HEK293 (cell line): Measurements from ENCODE around the gene NME3.

Experiments used
- CTCF ChIA-PET: fragments of 350-600 bp; formaldehyde crosslinking; extraction: SDS; loops from one replicate; lab custom pipeline; 2021; ENCODE audit warnings: antibody characterized with exemption; lab: Yijun Ruan, JAX
- POLR2A ChIA-PET: fragments of 300-600 bp; formaldehyde crosslinking; extraction: SDS; loops from one replicate; lab custom pipeline; 2020; ENCODE audit warnings: antibody characterized with exemption, inconsistent platforms; lab: Yijun Ruan, JAX
- H3K27ac ChIP-seq: fragments of 200-500 bp; sonication (Bioruptor generic); 2 replicates; pipeline ENCODE4 v1.5.1; 2014; ENCODE audit warnings: low read depth, low read length, control low read depth, inconsistent platforms; ENCODE audit errors: extremely low read depth
- H3K36me3 ChIP-seq, 2 experiments: fragments of 200-500 bp in 1 of 2; sonication (Bioruptor generic) in 1 of 2; 1 replicate in 1 of 2; 2 replicates in 1 of 2; pipeline ENCODE4 v1.5.1; 2014 to 2017; ENCODE audit warnings: inconsistent platforms in 2 of 2, low read length in 2 of 2; ENCODE audit not compliant: control insufficient read depth in 2 of 2, insufficient read depth in 1 of 2
- H3K4me1 ChIP-seq: fragments of 200-500 bp; sonication (Bioruptor generic); 2 replicates; pipeline ENCODE4 v1.5.1; 2014; ENCODE audit warnings: mild to moderate bottlenecking, low read length, inconsistent platforms; ENCODE audit not compliant: control insufficient read depth, insufficient read depth
- H3K4me3 ChIP-seq: 2 replicates; pipeline ENCODE4 v1.5.1; 2011; ENCODE audit warnings: low read depth, mild to moderate bottlenecking, control low read depth, low read length, moderate library complexity
- H3K9me3 ChIP-seq: fragments of 200-500 bp; sonication (Bioruptor generic); 2 replicates; pipeline ENCODE4 v1.5.1; 2014; ENCODE audit warnings: low read depth, low read length, inconsistent platforms; ENCODE audit not compliant: control insufficient read depth, insufficient read depth
- CTCF ChIP-seq: fragments of 450-650 bp; formaldehyde crosslinking; IDR thresholded peaks from 2 replicates; pipeline ENCODE4 v1.5.1; 2016; ENCODE audit warnings: missing biosample characterization, missing genetic modification characterization
- GLI2 ChIP-seq: fragments of 450-650 bp; formaldehyde crosslinking; IDR thresholded peaks from 2 replicates; pipeline ENCODE4; 2017; ENCODE audit warnings: missing biosample characterization, missing genetic modification characterization, low read depth, borderline replicate concordance
- HOXA7 ChIP-seq: sonication (generic); formaldehyde crosslinking; IDR thresholded peaks from 2 replicates; pipeline ENCODE4 v1.8.1; 2022; ENCODE audit warnings: missing genetic modification reagents, borderline replicate concordance
- KLF9 ChIP-seq: fragments of 450-650 bp; formaldehyde crosslinking; IDR thresholded peaks from 2 replicates; pipeline ENCODE4 v1.5.1; 2016; ENCODE audit warnings: missing biosample characterization, missing genetic modification characterization, low read depth
- PATZ1 ChIP-seq: fragments of 450-650 bp; formaldehyde crosslinking; IDR thresholded peaks from 2 replicates; pipeline ENCODE4 v1.5.1; 2016; ENCODE audit warnings: missing biosample characterization, missing genetic modification characterization
- ZBTB10 ChIP-seq: fragments of 450-650 bp; formaldehyde crosslinking; IDR thresholded peaks from 2 replicates; pipeline ENCODE4 v1.5.1; 2016; ENCODE audit warnings: missing biosample characterization, missing genetic modification characterization
- ZBTB20 ChIP-seq: fragments of 450-650 bp; formaldehyde crosslinking; IDR thresholded peaks from 2 replicates; pipeline ENCODE4 v1.5.1; 2016; ENCODE audit warnings: missing biosample characterization, missing genetic modification characterization
- ZBTB44 ChIP-seq: fragments of 450-650 bp; IDR thresholded peaks from 2 replicates; pipeline ENCODE4 v1.5.1; 2018; ENCODE audit warnings: missing biosample characterization, mild to moderate bottlenecking, missing genetic modification characterization
- ZFP69B ChIP-seq: fragments of 450-650 bp; formaldehyde crosslinking; IDR thresholded peaks from 2 replicates; pipeline ENCODE4 v1.5.1; 2016; ENCODE audit warnings: missing biosample characterization, missing genetic modification characterization
- ZNF10 ChIP-seq: fragments of 450-650 bp; formaldehyde crosslinking; IDR thresholded peaks from 2 replicates; pipeline ENCODE4 v1.5.1; 2017; ENCODE audit warnings: missing biosample characterization, missing genetic modification characterization
- ZNF394 ChIP-seq: fragments of 450-650 bp; formaldehyde crosslinking; IDR thresholded peaks from 2 replicates; pipeline ENCODE4 v1.5.1; 2016; ENCODE audit warnings: missing biosample characterization, missing genetic modification characterization, mild to moderate bottlenecking, moderate library complexity, borderline replicate concordance
- ZNF473 ChIP-seq: fragments of 450-650 bp; formaldehyde crosslinking; IDR thresholded peaks from 2 replicates; pipeline ENCODE4 v1.5.1; 2017; ENCODE audit warnings: missing biosample characterization, missing genetic modification characterization
- ZNF530 ChIP-seq: fragments of 450-650 bp; formaldehyde crosslinking; IDR thresholded peaks from 2 replicates; pipeline ENCODE4 v1.5.1; 2016; ENCODE audit warnings: low read depth, missing biosample characterization, missing genetic modification characterization
- ZNF544 ChIP-seq: fragments of 450-650 bp; formaldehyde crosslinking; IDR thresholded peaks from 2 replicates; pipeline ENCODE4 v1.5.0; 2017; ENCODE audit warnings: missing biosample characterization, missing genetic modification characterization
- ZNF707 ChIP-seq: fragments of 450-650 bp; formaldehyde crosslinking; IDR thresholded peaks from 2 replicates; pipeline ENCODE4 v1.5.1; 2016; ENCODE audit warnings: missing biosample characterization, missing genetic modification characterization
- TF ChIP-seq, protein P1 (sequence below): fragments of 450-650 bp; formaldehyde crosslinking; IDR thresholded peaks from 2 replicates; pipeline ENCODE4 v1.5.1; 2016; ENCODE audit warnings: missing biosample characterization, missing genetic modification characterization, borderline replicate concordance

The NME3 gene

GRCh38 chr16:1765826-1766225, 5.5 kb downstream of the NME3 start:
- CTCF ChIA-PET = interaction anchor here (0.6 kb wide), 1 partner anchor 17 kb away, joined by 3 read pairs; the partner anchor contains the start of genes NUBP2 and SPSB3
- POLR2A ChIA-PET = interaction anchor here (0.8 kb wide), 1 partner anchor 199 kb away, joined by 4 read pairs; the partner anchor contains the start of gene RPS2
- Histone ChIP-seq H3K27ac (no peak overlapping the region), H3K4me1 (peaks cover 3% of the 10 kb centered on the region; the same call in 1 of the 2 replicates), H3K36me3 (peaks cover 0 to 93% of the 10 kb centered on the region in 2 experiments; a peak in 1 of 3 replicates), H3K9me3 (no peaks in the 10 kb centered on the region), H3K4me3 (no peak overlapping the region)
- TF ChIP-seq ZNF10 (tag by site-specific recombination) (no peak), ZBTB44 (tag by site-specific recombination) (no peak), ZNF530 (tag by site-specific recombination) (no peak), ZNF394 (no peak), GLI2 (tag by site-specific recombination) (no peak), ZBTB10 (tag by site-specific recombination) (no peak), ZNF544 (no peak), ZFP69B (no peak), HOXA7 (no peak), ZNF473 (tag by site-specific recombination) (no peak), PATZ1 (tag by site-specific recombination) (no peak), ZNF707 (tag by site-specific recombination) (no peak), ZBTB20 (tag by site-specific recombination) (no peak)
- TF ChIP-seq, protein P1, sequence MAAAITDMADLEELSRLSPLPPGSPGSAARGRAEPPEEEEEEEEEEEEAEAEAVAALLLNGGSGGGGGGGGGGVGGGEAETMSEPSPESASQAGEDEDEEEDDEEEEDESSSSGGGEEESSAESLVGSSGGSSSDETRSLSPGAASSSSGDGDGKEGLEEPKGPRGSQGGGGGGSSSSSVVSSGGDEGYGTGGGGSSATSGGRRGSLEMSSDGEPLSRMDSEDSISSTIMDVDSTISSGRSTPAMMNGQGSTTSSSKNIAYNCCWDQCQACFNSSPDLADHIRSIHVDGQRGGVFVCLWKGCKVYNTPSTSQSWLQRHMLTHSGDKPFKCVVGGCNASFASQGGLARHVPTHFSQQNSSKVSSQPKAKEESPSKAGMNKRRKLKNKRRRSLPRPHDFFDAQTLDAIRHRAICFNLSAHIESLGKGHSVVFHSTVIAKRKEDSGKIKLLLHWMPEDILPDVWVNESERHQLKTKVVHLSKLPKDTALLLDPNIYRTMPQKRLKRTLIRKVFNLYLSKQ (tag by site-specific recombination) = no peak

GRCh38 chr16:1764971-1765370, 6.4 kb downstream of the NME3 start:
- H3K36me3 ChIP-seq = peaks cover 0 to 94% of the 10 kb centered on the region in 2 experiments; a peak in 1 of 3 replicates
- H3K4me3 ChIP-seq = no peak overlapping the region
- peaks cover 2% of the 10 kb centered on the region; the same call in 1 of the 2 replicates for H3K4me1 ChIP-seq
- H3K9me3 ChIP-seq = no peaks in the 10 kb centered on the region
- TF ChIP-seq KLF9 = peak; percentile 19; the same call in 1 of the 2 replicates
- no peak for TF ChIP-seq CTCF
- TF ChIP-seq, all 188 proteins: peak for 1
- no peak overlapping the region for H3K27ac ChIP-seq
- POLR2A ChIA-PET = interaction anchor here (0.8 to 1.4 kb wide), 2 partner anchors 18 to 200 kb away, joined by 4 to 6 read pairs; partner anchors contain the start of genes NUBP2, RPS2 and SPSB3
- CTCF ChIA-PET = interaction anchor here (0.6 kb wide), 1 partner anchor 155 kb away, joined by 3 read pairs; no protein-coding TSS in a partner anchor
